ENCODE measurements around the gene MPST.

Gene MPST

GRCh38 chr22:37016134-37016910, 3.2 kb upstream of the MPST start:
- DNase-seq (ENCODE audit: low read depth) = no peak

GRCh38 chr22:37017356-37017755, 2.2 kb upstream of the MPST start:
- TF ChIP-seq CTCF (IDR thresholded peaks at IDR 0.05; ENCODE audit: control insufficient read depth, insufficient read depth, low read depth, low read length, missing control alignments) = no peak
- DNase-seq (ENCODE audit: low read depth) = no peak
- H3K4me3 ChIP-seq (ENCODE audit: control insufficient read depth, low read depth, low read length) = no peak overlapping the region

More at GRCh38 chr22:37016134-37016910, 3.2 kb upstream of the MPST start:
- TF ChIP-seq CTCF (IDR thresholded peaks at IDR 0.05; ENCODE audit: control insufficient read depth, insufficient read depth, low read depth, low read length, missing control alignments) = no peak
- no peak overlapping the region for H3K4me3 ChIP-seq (ENCODE audit: control insufficient read depth, low read depth, low read length)

- TF ChIP-seq CTCF (IDR thresholded peaks at IDR 0.05; ENCODE audit: control insufficient read depth, insufficient read depth, low read depth, low read length, missing control alignments) = no peak
- peak overlapping the region; percentile 56 for H3K4me3 ChIP-seq (ENCODE audit: control insufficient read depth, low read depth, low read length)
- no peak for DNase-seq (ENCODE audit: low read depth)
Observed at GRCh38 chr22:37018086-37018814, 1.3 kb upstream of the MPST start.

GRCh38 chr22:37018815-37019308, 680 bp upstream of the MPST start:
- H3K4me3 ChIP-seq (ENCODE audit: control insufficient read depth, low read depth, low read length) = peak overlapping the region; percentile 56
- TF ChIP-seq CTCF (IDR thresholded peaks at IDR 0.05; ENCODE audit: control insufficient read depth, insufficient read depth, low read depth, low read length, missing control alignments) = no peak
- no peak for DNase-seq (ENCODE audit: low read depth)

GRCh38 chr22:37020192-37020479, 594 bp downstream of the MPST start:
- no peak for TF ChIP-seq CTCF (IDR thresholded peaks at IDR 0.05; ENCODE audit: control insufficient read depth, insufficient read depth, low read depth, low read length, missing control alignments)
- DNase-seq (ENCODE audit: low read depth) = no peak
- peak overlapping the region; percentile 92 for H3K4me3 ChIP-seq (ENCODE audit: control insufficient read depth, low read depth, low read length)

GRCh38 chr22:37021041-37021440, 1.5 kb downstream of the MPST start:
- no peak for DNase-seq (ENCODE audit: low read depth)
- TF ChIP-seq CTCF (IDR thresholded peaks at IDR 0.05; ENCODE audit: control insufficient read depth, insufficient read depth, low read depth, low read length, missing control alignments) = no peak
- H3K4me3 ChIP-seq (ENCODE audit: control insufficient read depth, low read depth, low read length) = no peak overlapping the region

All from AG09309 (cell line).